ENCODE results near the gene PARVA. TPM values are rescaled to one million over a fixed set of nuclear protein-coding genes. Genes with fewer than 3 reads are reported as not detected.

Gene PARVA
- total and polyA plus RNA-seq, 2 of the 4 experiments (the other 2 are of a cell fraction), result 65.2 to 80.2 TPM

- no peak overlapping the region for H2AK5ac ChIP-seq (ENCODE audit: low read depth, low read length)
- ATAC-seq (ENCODE audit: low read depth) (no peak), DNase-seq (no peak)
- dilution Hi-C loops (cut with HindIII; ENCODE audit: low sequenced_read_pairs, unreplicated experiment), result no loop called here
- no peak overlapping the region for H3K27ac ChIP-seq (ENCODE audit: insufficient read depth, low read length)
- no CpG with 5 or more reads among the region's 5 CpGs for WGBS, 2 experiments (ENCODE audit: extremely low coverage in 2 of 2, insufficient read length in 1 of 2)
- H3K4me3 ChIP-seq (ENCODE audit: insufficient read depth, low read depth, low read length), result no peak overlapping the region
- ChIA-PET POLR2A (ENCODE audit: unreplicated experiment) (no interaction called here), CTCF (no interaction called here)
- peaks cover 3% of the 10 kb centered on the region; the same call in 1 of the 2 replicates for H3K4me1 ChIP-seq (ENCODE audit: control insufficient read depth, insufficient read depth, low read length)
- H3K4ac ChIP-seq (ENCODE audit: low read depth, low read length), result no peak overlapping the region
- H3K27me3 ChIP-seq (ENCODE audit: control insufficient read depth, insufficient read depth, low read length), result no peaks in the 10 kb centered on the region
- no peaks in the 10 kb centered on the region for H3K9me3 ChIP-seq (ENCODE audit: control insufficient read depth, insufficient read depth, low read length)
- H3K4me2 ChIP-seq (ENCODE audit: low read depth, low read length), result no peak overlapping the region
- no peak overlapping the region for H3K18ac ChIP-seq (ENCODE audit: low read depth, low read length)
- H2AK9ac ChIP-seq (replicated peaks; ENCODE audit: low read depth, low read length, poor library complexity), result no peak overlapping the region
- no peak overlapping the region for H2BK5ac ChIP-seq (ENCODE audit: low read depth, low read length, poor library complexity, severe bottlenecking)
- no peak overlapping the region for H3K23ac ChIP-seq (ENCODE audit: low read depth, low read length)
- H3K14ac ChIP-seq (replicated peaks; ENCODE audit: low read depth, low read length), result no peak overlapping the region
- no TSS peak for BruUV-seq (replicated peaks)
- H4K5ac ChIP-seq (ENCODE audit: low read depth, low read length), result no peak overlapping the region
- H3K56ac ChIP-seq (ENCODE audit: extremely low read depth, insufficient read depth, low read length), result no peak overlapping the region
- H3K79me1 ChIP-seq (ENCODE audit: low read depth in 1 of 2, low read length in 2 of 2), result peaks cover 24 to 59% of the 10 kb centered on the region in 2 experiments
- H2BK20ac ChIP-seq (ENCODE audit: low read depth, low read length), result no peak overlapping the region
- H3K9me1 ChIP-seq (ENCODE audit: insufficient read depth, low read length), result peaks cover 15% of the 10 kb centered on the region
- H3K36me3 ChIP-seq (ENCODE audit: control insufficient read depth, insufficient read depth, low read length), result peaks cover 40% of the 10 kb centered on the region
- no peak for TF ChIP-seq FOS (IDR thresholded peaks at IDR 0.05; ENCODE audit: low read depth, low read length)
- no peak for TF ChIP-seq RCOR1 (IDR thresholded peaks at IDR 0.05; ENCODE audit: insufficient replicate concordance, low read length)
- no peak overlapping the region for H4K8ac ChIP-seq (ENCODE audit: low read depth in 2 of 2, low read length in 2 of 2)
- no peak overlapping the region for H3K9ac ChIP-seq (ENCODE audit: low read depth, low read length)
- no peak overlapping the region for H2BK15ac ChIP-seq (ENCODE audit: low read depth, low read length)
- H4K91ac ChIP-seq (ENCODE audit: insufficient read depth, low read depth, low read length), result no peak overlapping the region
- H2AFZ ChIP-seq (replicated peaks; ENCODE audit: low read length, poor library complexity), result no peak overlapping the region
- H2BK120ac ChIP-seq (ENCODE audit: low read depth, low read length), result no peak overlapping the region
- no peaks in the 10 kb centered on the region for H4K20me1 ChIP-seq (ENCODE audit: insufficient read depth, low read length)
- in situ Hi-C loops (cut with MboI; ENCODE audit: low sequenced_read_pairs), result no loop called here
- intact Hi-C loops (cut with micrococcal nuclease), result no loop called here
Measured at GRCh38 chr11:12483604-12484003, 106.2 kb downstream of the PARVA start.
